Sigmoid colon (tissue), 4 donors: ENCODE data around the gene ADAMTS6.

Experiments
- CTCF ChIP-seq, 4 experiments: fragments of 450-650 bp in 3 of 4; fragments of 200-600 bp in 1 of 4; IDR thresholded peaks; one replicate each; pipeline ENCODE4 v1.5.1; 2016 to 2019; ENCODE audit warnings: antibody characterized with exemption in 4 of 4, mild to moderate bottlenecking in 3 of 4, moderate library complexity in 2 of 4
- POLR2AphosphoS5 ChIP-seq, 4 donors: sonication (generic); formaldehyde crosslinking; IDR thresholded peaks; one replicate each; pipeline ENCODE4 v1.6.1; 2017; ENCODE audit warnings: antibody characterized with exemption in 4 of 4

DNA sequence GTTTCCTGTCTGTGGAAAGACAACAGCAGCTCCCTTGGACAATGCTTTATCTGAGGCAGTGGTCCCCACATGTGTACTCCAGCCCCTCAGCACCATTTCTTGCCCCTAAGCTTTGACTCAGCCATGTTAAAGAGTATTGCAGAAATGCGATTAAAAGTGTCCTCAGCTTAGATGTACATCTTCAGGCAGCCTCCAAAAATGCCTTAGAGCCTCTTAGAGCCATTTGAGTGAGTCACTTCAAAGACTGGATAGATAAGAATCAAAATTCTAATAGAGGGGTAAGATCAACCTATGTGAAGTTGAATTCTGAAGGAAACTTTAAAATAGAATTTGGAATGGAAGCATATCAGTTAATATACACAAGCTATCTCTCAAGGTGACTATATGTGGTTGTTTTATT lies 296.3 kb downstream of the ADAMTS6 start:
- TF ChIP-seq CTCF (IDR thresholded peaks at IDR 0.05) (no peak), POLR2AphosphoS5 (IDR thresholded peaks at IDR 0.05) (no peak)
